Pancreas (tissue), 10 donors: ENCODE data around the gene MAMLD1. TPM values are rescaled to one million over a fixed set of nuclear protein-coding genes. Genes with fewer than 3 reads are reported as not detected.
A peak's percentile ranks its signal among the peaks of the same experiment; 100 is the strongest.

Source experiments
- ATAC-seq, 4 donors: fragments of 200-7000 bp; cut with Tn5 transposase; one replicate each; pipeline versions ENCODE4 v1.8.0 to v1.9.1; 2020; ENCODE audit warnings: mild to moderate bottlenecking in 4 of 4, moderate library complexity in 4 of 4
- DNase-seq, 6 donors: peaks; one replicate each; pipeline ENCODE4 v3.0.0-alpha.2; 2020
- FAIRE-seq: peaks from 2 replicates; lab custom pipeline; 2012; peaks lifted over from hg19 to GRCh38; lab: Jason Lieb, UNC
- H3K27ac ChIP-seq, 4 donors: fragments of 200-600 bp; sonication (generic); 1 replicate in 3 of 4; 2 replicates in 1 of 4; pipeline versions ENCODE4 v1.5.0 to v1.8.0; 2020
- H3K27me3 ChIP-seq, 4 donors: fragments of 200-600 bp; one replicate each; pipeline ENCODE4 v1.8.0; 2021
- H3K36me3 ChIP-seq, 3 donors: fragments of 200-600 bp; sonication (generic) in 1 of 3; one replicate each; pipeline versions ENCODE4 v1.5.0 to v1.8.0; 2020 to 2021
- H3K4me1 ChIP-seq, 3 donors: fragments of 200-600 bp; one replicate each; pipeline ENCODE4 v1.8.0; 2021
- H3K4me3 ChIP-seq, 4 donors: fragments of 200-600 bp; sonication (generic) in 2 of 4; one replicate each; pipeline versions ENCODE4 v1.5.0 to v1.8.0; 2020 to 2021
- H3K9me3 ChIP-seq, 4 donors: fragments of 200-600 bp; one replicate each; pipeline ENCODE4 v1.8.0; 2021
- WGBS, 2 donors: extraction: QIAGEN DNeasy Blood & Tissue Kit; methylation state at CpG; one replicate each; pipeline ENCODE4 v1.1.7; 2013; 5-methylcytosine and 5-hydroxymethylcytosine counted together
- intact Hi-C, 3 donors: fragments of 100-400 bp; cut with DNase I; formaldehyde crosslinking; loops; one replicate each; pipeline versions ENCODE4 v1.11.1 to v1.14.2; 2022
- polyA plus RNA-seq, 2 donors: library from polyadenylated mRNA; stranded (reverse); fragments of 200-250 nt; gene quantifications; one replicate each; pipeline ENCODE4 v1.2.3, GENCODE V29; 2013
- total RNA-seq, 6 donors: library from RNA; stranded (reverse); fragmentation: NEBNext Ultra II Directional in 4 of 6; extraction: Animal tissue kit (Norgen Biotek cat#: 25700) in 4 of 6; gene quantifications; one replicate each; pipeline versions ENCODE4 v1.2.1 to v1.2.4, GENCODE V29; 2021 to 2023
- TF ChIP-seq, protein P1 (sequence below), 4 donors: fragments of 200-600 bp; sonication (generic) in 3 of 4; IDR thresholded peaks; one replicate each; pipeline versions ENCODE4 v1.5.0 to v1.8.0; 2021; ENCODE audit warnings: antibody characterized with exemption in 4 of 4
- donor health status: healthy with polysubstance abuse.
- donor health status: DM: no; HTN: no; CAD: no; lungs with moderate emphysema.
- donor health status: DM: no; HTN: no; CAD: no.
- donor health status: control.
- donor health status: control.
- donor health status: Bipolar disorder and iron deficiency.
- donor health status: DM: yes; HTN: yes; CAD: no.
- donor health status: DM: no; HTN: no; CAD: no.
- donor health status: DM: no; HTN: no; CAD: no.
- donor health status: DM: yes; HTN: yes; CAD: no.

MAMLD1 gene
- total and polyA plus RNA-seq, 8 donors, result 2.4 to 8.8 (median 3.5) TPM

- no peaks in the 10 kb centered on the region for H3K4me1 ChIP-seq
- peaks cover 0 to 4% (median 0%) of the 10 kb centered on the region in 4 donors for H3K27me3 ChIP-seq
- intact Hi-C loops, result no loop called here
- no peaks in the 10 kb centered on the region for H3K9me3 ChIP-seq
- DNase-seq (no peak), ATAC-seq (no peak), FAIRE-seq (no peak)
- no peak overlapping the region for H3K27ac ChIP-seq
- TF ChIP-seq, protein P1, sequence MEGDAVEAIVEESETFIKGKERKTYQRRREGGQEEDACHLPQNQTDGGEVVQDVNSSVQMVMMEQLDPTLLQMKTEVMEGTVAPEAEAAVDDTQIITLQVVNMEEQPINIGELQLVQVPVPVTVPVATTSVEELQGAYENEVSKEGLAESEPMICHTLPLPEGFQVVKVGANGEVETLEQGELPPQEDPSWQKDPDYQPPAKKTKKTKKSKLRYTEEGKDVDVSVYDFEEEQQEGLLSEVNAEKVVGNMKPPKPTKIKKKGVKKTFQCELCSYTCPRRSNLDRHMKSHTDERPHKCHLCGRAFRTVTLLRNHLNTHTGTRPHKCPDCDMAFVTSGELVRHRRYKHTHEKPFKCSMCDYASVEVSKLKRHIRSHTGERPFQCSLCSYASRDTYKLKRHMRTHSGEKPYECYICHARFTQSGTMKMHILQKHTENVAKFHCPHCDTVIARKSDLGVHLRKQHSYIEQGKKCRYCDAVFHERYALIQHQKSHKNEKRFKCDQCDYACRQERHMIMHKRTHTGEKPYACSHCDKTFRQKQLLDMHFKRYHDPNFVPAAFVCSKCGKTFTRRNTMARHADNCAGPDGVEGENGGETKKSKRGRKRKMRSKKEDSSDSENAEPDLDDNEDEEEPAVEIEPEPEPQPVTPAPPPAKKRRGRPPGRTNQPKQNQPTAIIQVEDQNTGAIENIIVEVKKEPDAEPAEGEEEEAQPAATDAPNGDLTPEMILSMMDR (IDR thresholded peaks at IDR 0.05), result no peak
- WGBS, 2 donors, result 85 to 89% methylated on average over 3 of the region's 3 CpGs
- no peak overlapping the region for H3K4me3 ChIP-seq
- no peaks in the 10 kb centered on the region for H3K36me3 ChIP-seq
Measured at GRCh38 chrX:150409486-150409885, 46.4 kb downstream of the MAMLD1 start.

DNA sequence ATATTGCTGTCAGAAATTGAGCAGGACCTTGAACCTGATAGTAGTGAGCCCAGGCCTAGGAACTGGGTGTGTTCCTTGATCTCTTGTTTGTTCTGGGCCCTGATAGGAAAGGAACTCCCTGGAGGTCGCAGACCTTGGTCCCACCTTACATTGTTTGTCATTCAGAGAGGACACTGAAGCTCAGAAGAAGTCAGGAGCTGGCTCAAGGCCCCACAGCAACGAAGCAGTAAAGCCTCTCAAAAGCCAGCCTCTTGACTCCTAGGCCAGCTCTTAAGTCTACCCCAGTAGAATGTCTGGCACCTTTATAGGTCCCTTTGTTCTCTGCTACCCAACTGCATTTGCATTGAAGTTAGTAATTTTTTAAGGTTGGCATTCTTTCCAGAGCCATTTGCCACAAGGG lies 46.8 kb downstream of the MAMLD1 start:
- no peak overlapping the region for H3K27ac ChIP-seq
- intact Hi-C loops, result no loop called here
- FAIRE-seq, result no peak

GRCh38 chrX:150410513-150410912 lies 47.4 kb downstream of the MAMLD1 start:
- H3K4me3 ChIP-seq, result no peak overlapping the region
- ATAC-seq, result no peak
- FAIRE-seq, result no peak
- H3K9me3 ChIP-seq, result no peaks in the 10 kb centered on the region
- peaks cover 0 to 4% (median 0%) of the 10 kb centered on the region in 4 donors for H3K27me3 ChIP-seq
- no peak for DNase-seq
- H3K27ac ChIP-seq, result no peak overlapping the region
- no peaks in the 10 kb centered on the region for H3K4me1 ChIP-seq
- intact Hi-C loops, result no loop called here
- WGBS, 2 donors, result 73 to 76% methylated on average over 2 of the region's 2 CpGs
- TF ChIP-seq, protein P1 (IDR thresholded peaks at IDR 0.05), result no peak
- no peaks in the 10 kb centered on the region for H3K36me3 ChIP-seq

More for the DNA sequence above, 46.8 kb downstream of the MAMLD1 start:
- DNase-seq (no peak), ATAC-seq (peak in 1 of 4 donors; percentile 12)
- H3K4me1 ChIP-seq, result no peaks in the 10 kb centered on the region
- WGBS, 2 donors, result 43% methylated on average over 2 of the region's 2 CpGs
- TF ChIP-seq, protein P1 (IDR thresholded peaks at IDR 0.05), result no peak
- H3K36me3 ChIP-seq, result no peaks in the 10 kb centered on the region
- H3K27me3 ChIP-seq, result peaks cover 0 to 4% (median 0%) of the 10 kb centered on the region in 4 donors
- no peak overlapping the region for H3K4me3 ChIP-seq
- H3K9me3 ChIP-seq, result no peaks in the 10 kb centered on the region

DNA sequence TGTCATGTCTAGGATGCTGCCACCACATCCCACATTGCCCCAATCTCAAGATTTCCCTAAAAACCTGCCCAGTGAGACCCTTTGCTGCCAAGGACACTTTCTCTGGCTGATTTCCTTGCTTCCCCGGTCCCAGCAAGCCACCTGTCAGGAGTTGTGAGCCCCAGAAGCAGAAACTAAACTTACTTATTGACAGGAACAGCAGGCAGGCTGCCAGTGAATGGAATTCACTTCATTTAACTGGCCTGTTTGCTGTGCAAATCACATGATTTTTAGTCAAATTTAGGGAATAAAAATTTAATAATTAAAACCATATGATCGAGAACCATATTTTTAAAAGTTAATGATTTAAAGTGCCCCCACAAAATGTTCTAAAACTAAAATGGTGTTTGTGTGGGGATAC lies 48.5 kb downstream of the MAMLD1 start:
- H3K4me1 ChIP-seq, result no peaks in the 10 kb centered on the region
- H3K36me3 ChIP-seq, result no peaks in the 10 kb centered on the region
- WGBS, 2 donors, result 43 to 55% methylated on average over 2 of the region's 2 CpGs
- H3K4me3 ChIP-seq, result no peak overlapping the region
- intact Hi-C loops, result no loop called here
- ATAC-seq, result no peak
- no peaks in the 10 kb centered on the region for H3K9me3 ChIP-seq
- DNase-seq, result no peak
- no peak overlapping the region for H3K27ac ChIP-seq
- FAIRE-seq, result no peak
- TF ChIP-seq, protein P1 (IDR thresholded peaks at IDR 0.05), result no peak
- peaks cover 0 to 2% (median 0%) of the 10 kb centered on the region in 4 donors for H3K27me3 ChIP-seq

GRCh38 chrX:150414228-150414627 lies 51.1 kb downstream of the MAMLD1 start:
- WGBS, 2 donors, result 70 to 94% methylated on average over 2 of the region's 2 CpGs
- no peak for FAIRE-seq
- Histone ChIP-seq H3K9me3 (no peaks in the 10 kb centered on the region), H3K4me1 (no peaks in the 10 kb centered on the region), H3K27me3 (no peaks in the 10 kb centered on the region), H3K36me3 (no peaks in the 10 kb centered on the region), H3K27ac (no peak overlapping the region), H3K4me3 (no peak overlapping the region)
- no peak for DNase-seq
- ATAC-seq, result no peak
- intact Hi-C loops, result no loop called here
- TF ChIP-seq, protein P1 (IDR thresholded peaks at IDR 0.05), result no peak
